Esophagus (tissue), 2 donors: Measurements from ENCODE around the gene PTPN6. TPM values are rescaled to one million over a fixed set of nuclear protein-coding genes. Genes with fewer than 3 reads are reported as not detected.

Experiments
- H3K27ac ChIP-seq, 2 donors: one replicate each; pipeline ENCODE4 v1.5.1; 2013; ENCODE audit warnings: low read depth in 2 of 2, mild to moderate bottlenecking in 2 of 2, inconsistent platforms in 1 of 2, low read length in 1 of 2, moderate library complexity in 1 of 2
- H3K27me3 ChIP-seq, 2 donors: one replicate each; pipeline ENCODE4 v1.6.1; 2013; ENCODE audit warnings: low read length in 2 of 2, control low read depth in 1 of 2, mild to moderate bottlenecking in 1 of 2; ENCODE audit not compliant: insufficient read depth in 2 of 2, control insufficient read depth in 1 of 2
- H3K36me3 ChIP-seq, 2 donors: one replicate each; pipeline ENCODE4 v1.6.1; 2013; ENCODE audit warnings: low read length in 1 of 2; ENCODE audit not compliant: control insufficient read depth in 2 of 2, insufficient read depth in 2 of 2
- H3K4me1 ChIP-seq, 2 donors: one replicate each; pipeline ENCODE4 v1.6.1; 2013; ENCODE audit warnings: low read length in 1 of 2; ENCODE audit not compliant: control insufficient read depth in 2 of 2, insufficient read depth in 2 of 2
- H3K4me3 ChIP-seq, 2 donors: one replicate each; pipeline ENCODE4 v1.5.1; 2013; ENCODE audit warnings: low read length in 2 of 2, mild to moderate bottlenecking in 2 of 2, low read depth in 1 of 2, moderate library complexity in 1 of 2
- H3K9me3 ChIP-seq, 2 donors: one replicate each; pipeline ENCODE4 v1.6.1; 2013; ENCODE audit warnings: mild to moderate bottlenecking in 2 of 2, low read depth in 1 of 2, low read length in 1 of 2, moderate library complexity in 1 of 2; ENCODE audit not compliant: control insufficient read depth in 2 of 2, insufficient read depth in 1 of 2
- WGBS, 2 donors: extraction: QIAGEN DNeasy Blood & Tissue Kit; methylation state at CpG; one replicate each; pipeline ENCODE4 v1.1.7; 2013; 5-methylcytosine and 5-hydroxymethylcytosine counted together
- polyA plus RNA-seq, 2 donors: library from polyadenylated mRNA; stranded (reverse); fragments of 200-250 nt; gene quantifications; one replicate each; pipeline ENCODE4 v1.2.3, GENCODE V29; 2013
- donor health status: healthy with polysubstance abuse.
- donor health status: Bipolar disorder and iron deficiency.

Gene PTPN6
- polyA plus RNA-seq, 2 donors = 19.1 to 38.3 TPM

GRCh38 chr12:6923003-6923732, 28.0 kb upstream of the PTPN6 start:
- no peak overlapping the region for H3K4me3 ChIP-seq
- no peaks in the 10 kb centered on the region for H3K27me3 ChIP-seq
- H3K27ac ChIP-seq = no peak overlapping the region
- 78 to 79% methylated on average over 10 of the region's 10 CpGs for WGBS, 2 donors
- H3K4me1 ChIP-seq = peaks cover 0 to 18% of the 10 kb centered on the region in 2 donors
- H3K36me3 ChIP-seq = no peaks in the 10 kb centered on the region
- H3K9me3 ChIP-seq = no peaks in the 10 kb centered on the region

DNA sequence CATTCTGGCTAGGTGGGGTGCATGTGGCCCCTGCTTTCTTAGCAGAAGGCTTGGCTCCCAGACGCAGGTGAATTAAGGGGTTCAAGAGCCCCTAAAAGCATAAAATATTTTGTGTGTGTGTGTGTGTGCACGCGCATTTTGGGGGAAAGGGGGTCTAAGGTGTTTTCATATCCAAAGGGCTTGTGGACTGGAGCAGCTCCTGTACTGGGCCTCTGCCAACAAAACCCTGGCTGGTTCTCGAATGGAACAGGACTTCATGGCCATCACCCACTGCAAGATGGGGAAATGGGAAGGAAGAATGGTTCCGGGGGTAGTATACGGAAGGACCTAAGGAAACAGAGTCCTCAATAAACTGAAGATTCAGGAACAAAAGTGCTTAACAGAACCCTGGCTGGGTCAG, 27.3 kb upstream of the PTPN6 start:
- H3K4me3 ChIP-seq = no peak overlapping the region
- H3K4me1 ChIP-seq = peaks cover 0 to 18% of the 10 kb centered on the region in 2 donors
- no peaks in the 10 kb centered on the region for H3K9me3 ChIP-seq
- 45 to 56% methylated on average over 6 of the region's 6 CpGs for WGBS, 2 donors
- peak overlapping the region in 1 of 2 donors; percentile 98 for H3K27ac ChIP-seq
- H3K27me3 ChIP-seq = no peaks in the 10 kb centered on the region
- H3K36me3 ChIP-seq = no peaks in the 10 kb centered on the region

- Histone ChIP-seq H3K27ac (peak overlapping the region; percentile 94 to 98), H3K9me3 (no peaks in the 10 kb centered on the region), H3K36me3 (no peaks in the 10 kb centered on the region), H3K27me3 (no peaks in the 10 kb centered on the region), H3K4me1 (peaks cover 0 to 26% of the 10 kb centered on the region in 2 donors), H3K4me3 (no peak overlapping the region)
- 20 to 50% methylated on average over 1 of the region's 1 CpG for WGBS, 2 donors
These were observed 26.0 kb upstream of the PTPN6 start for GRCh38 chr12:6925239-6925539.

DNA sequence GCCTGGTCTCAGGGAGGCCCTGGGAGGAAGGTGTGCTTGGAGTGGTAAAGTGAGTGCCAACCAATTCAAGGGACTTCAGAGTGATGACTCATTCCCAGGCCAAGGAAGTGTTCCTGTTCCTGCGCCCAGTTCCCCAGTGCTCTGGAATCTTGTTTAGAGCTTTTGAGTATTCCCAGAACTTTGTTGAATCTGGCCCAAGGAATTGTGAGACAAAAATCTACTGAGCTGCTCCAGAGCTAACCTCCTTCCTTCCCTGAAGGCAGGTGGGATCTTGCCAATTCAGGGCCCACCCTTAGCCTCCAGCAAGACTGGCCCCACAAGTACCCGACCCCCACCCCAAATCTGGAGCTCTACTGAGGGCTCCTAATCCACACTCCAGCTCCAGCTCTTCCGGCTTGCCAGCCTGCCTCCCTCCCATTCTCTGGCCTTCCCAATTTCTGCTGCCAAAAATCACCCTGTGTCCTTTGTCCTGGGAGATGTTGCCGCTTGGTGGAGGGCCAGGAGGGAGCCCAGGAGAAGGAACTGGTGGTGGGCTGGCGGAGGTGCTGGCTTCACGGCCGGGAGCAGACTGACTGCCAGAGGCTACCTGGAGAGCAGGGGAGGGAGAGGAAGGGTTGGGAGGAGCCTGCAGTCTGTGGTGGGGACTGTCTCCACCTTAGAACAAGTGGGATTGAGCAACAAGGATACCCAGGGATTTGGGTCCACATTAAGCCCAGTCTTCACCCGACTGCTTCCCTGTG, 25.4 kb upstream of the PTPN6 start:
- Histone ChIP-seq H3K36me3 (no peaks in the 10 kb centered on the region), H3K9me3 (no peaks in the 10 kb centered on the region), H3K27me3 (no peaks in the 10 kb centered on the region), H3K4me1 (peaks cover 0 to 26% of the 10 kb centered on the region in 2 donors), H3K27ac (peak overlapping the region; percentile 94 to 98), H3K4me3 (peak overlapping the region; percentile 17 to 28)
- 20 to 21% methylated on average over 8 of the region's 8 CpGs for WGBS, 2 donors

DNA sequence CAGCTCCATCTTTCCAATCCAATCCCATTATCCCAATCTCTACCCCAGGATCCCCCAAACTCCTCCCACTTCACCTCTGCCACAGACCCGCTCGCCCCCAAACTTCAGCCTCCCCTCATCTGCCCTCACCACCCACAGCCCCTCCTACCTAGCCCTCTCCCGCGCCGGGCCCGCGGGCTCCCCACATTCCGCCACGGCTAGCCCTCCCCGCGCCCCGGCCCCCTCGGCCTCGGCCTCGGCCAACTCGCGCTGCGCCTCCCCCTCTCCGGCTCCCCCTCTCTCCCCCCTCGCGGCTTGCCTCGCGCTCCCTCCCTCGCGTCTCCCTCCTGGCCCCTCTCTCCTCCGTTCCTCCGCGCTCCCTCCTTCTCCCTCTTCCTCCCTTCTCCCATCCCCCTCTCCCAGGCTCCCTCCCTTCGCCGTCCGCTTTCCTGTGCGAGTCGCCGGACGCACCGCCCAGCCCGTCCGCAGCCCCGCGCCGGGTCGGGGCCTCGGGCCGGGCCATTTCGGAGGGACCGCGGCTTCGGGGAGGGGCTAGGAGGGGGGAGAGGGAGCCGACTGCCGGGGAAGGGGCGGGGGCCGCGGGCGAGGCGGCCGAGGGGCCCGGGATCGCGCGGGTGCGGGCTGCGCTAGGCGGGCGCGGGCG, 23.7 kb upstream of the PTPN6 start, which contains the start of gene ATN1:
Gene ATN1, plus strand, starts transcription at position 581 of the 643 bp plus-strand sequence. CDS start 6,043 bp downstream, outside the sequence.
- 0 to 1% methylated on average over 62 to 66 of the region's 66 CpGs for WGBS, 2 donors
- Histone ChIP-seq H3K27me3 (no peaks in the 10 kb centered on the region), H3K9me3 (no peaks in the 10 kb centered on the region), H3K36me3 (no peaks in the 10 kb centered on the region), H3K27ac (peak within 1 kb of the TSS; percentile 94 to 98), H3K4me1 (peaks cover 0 to 26% of the 10 kb centered on the region in 2 donors), H3K4me3 (peak within 1 kb of the TSS; percentile 78 to 97)

DNA sequence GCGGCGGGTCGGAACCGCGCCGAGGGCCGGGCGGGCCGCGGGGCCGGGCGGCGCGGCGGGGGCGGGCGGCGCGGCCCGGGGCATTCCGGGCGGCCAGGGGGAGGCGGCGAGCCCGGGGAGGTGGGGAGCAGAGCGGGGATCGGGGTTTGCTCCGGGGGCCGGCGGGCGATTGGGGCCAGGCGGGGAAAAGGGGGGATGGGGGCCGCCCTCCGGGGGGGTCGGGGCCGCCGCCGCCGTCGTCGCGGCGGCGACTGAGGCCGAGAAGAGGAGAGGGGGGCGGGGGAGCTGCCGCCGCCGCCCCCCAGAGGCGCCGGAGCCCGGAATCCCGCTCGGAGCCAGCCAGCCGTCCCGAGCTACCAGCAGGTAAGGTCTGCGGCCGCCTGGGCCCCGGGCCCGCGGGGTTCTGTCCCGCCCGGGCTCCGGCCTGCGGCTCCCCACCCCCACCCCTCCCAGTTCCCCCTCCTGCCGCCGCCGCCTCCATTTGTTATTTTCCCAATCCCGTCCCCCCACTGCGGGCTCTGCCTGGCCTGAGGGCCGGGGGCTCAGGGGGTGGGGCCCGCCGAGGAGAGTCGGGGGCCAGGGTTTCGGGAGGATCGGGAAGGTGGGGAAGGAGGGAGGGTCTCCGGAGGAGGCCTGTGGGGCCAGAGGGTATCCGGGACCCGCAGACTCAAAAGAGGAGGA, 23.0 kb upstream of the PTPN6 start:
- H3K27me3 ChIP-seq = no peaks in the 10 kb centered on the region
- H3K4me3 ChIP-seq = peak overlapping the region; percentile 66 to 97
- no peaks in the 10 kb centered on the region for H3K9me3 ChIP-seq
- WGBS, 2 donors = 0 to 1% methylated on average over 16 to 79 of the region's 79 CpGs
- H3K27ac ChIP-seq = peak overlapping the region; percentile 94 to 98
- H3K36me3 ChIP-seq = no peaks in the 10 kb centered on the region
- peaks cover 0 to 26% of the 10 kb centered on the region in 2 donors for H3K4me1 ChIP-seq

DNA sequence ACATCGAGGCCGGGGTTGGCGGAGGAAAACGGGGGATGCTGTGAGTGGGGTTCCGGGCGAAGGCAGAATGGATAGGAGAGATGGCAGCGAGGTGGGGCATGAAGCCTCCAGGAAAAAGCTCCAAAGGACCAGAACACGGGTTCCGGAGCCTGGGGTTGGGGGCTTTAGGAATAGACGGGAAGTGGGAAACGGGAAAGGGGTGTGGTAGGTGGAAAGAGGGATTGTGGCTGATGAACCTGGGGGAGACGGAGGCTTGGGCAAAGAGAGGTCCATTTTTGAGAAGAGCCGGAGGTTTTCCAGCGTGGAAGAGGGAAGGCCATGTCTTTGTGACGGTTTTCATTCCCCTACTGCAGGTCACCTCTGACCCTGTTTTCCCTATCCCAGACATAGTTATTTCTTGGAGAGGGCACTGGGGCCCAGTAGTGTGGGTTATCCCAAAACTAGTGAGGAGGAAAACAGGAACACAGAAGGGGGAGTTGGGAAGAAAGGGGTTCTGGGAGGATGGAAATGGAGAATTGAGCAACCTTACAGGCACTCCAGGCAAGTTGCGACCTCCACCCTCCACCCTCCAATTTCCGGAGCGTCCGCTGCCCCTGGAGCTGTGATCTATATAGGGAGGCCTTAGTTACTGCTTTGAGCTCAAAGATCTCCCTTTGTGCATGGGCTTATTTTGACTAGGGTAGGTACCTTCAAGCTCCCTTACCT, 22.3 kb upstream of the PTPN6 start:
- Histone ChIP-seq H3K36me3 (peaks cover 0 to under 1% of the 10 kb centered on the region in 2 donors), H3K27me3 (no peaks in the 10 kb centered on the region), H3K9me3 (no peaks in the 10 kb centered on the region), H3K4me1 (peaks cover 0 to 26% of the 10 kb centered on the region in 2 donors), H3K27ac (peak overlapping the region; percentile 94 to 98), H3K4me3 (peak overlapping the region; percentile 66 to 97)
- WGBS, 2 donors = 8 to 11% methylated on average over 19 of the region's 19 CpGs

DNA sequence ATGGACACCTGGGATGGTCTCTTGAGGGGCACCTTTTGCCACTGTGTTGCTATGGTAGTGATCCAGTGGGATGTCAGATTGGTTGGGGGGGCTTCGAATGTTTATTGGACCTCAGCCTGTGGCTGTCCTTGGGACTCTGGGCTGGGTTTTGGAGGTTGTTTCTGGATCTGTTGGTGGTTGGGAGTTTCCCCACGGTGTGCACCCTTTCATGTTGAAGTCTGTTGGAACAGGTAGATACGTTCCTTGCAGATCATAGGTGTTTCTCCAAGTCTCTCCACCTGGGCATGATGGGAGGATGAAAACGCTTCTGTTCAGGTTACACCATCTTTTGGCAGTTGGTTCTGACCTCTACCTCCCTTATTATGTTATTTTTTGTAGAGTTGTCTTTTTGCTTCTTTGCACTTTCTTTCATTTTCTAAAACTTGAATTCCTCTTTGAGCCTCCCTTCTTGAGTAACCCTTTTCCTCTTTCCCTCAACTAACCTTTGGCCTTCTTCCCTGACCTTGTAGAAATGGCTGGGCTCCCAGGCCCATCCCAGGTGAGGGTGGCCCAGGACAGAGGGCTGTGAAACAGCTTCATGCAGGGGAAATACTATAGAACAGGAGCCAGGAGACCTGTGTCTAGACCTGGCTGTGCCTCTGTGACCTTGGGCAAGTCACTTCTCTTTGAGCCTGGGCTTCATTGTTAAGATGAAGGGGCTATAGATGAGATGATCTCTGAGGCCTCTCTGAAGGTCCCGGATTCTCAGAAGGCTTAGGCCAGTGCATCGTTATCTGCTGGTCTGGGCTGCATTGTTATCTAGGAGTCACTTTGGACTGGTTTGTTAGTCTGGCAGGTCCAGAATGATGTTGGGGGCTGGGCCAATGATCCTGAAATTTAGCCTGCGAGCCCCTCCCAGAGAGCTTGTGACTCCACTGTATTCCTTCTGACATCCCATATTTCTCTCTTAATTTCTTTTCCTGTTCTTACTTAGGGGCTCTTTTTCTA, 21.4 kb upstream of the PTPN6 start:
- Histone ChIP-seq H3K27ac (peak overlapping the region; percentile 94 to 98), H3K4me3 (peak overlapping the region; percentile 66 to 97), H3K27me3 (no peaks in the 10 kb centered on the region), H3K4me1 (peaks cover 0 to 22% of the 10 kb centered on the region in 2 donors), H3K36me3 (peaks cover 0 to 6% of the 10 kb centered on the region in 2 donors), H3K9me3 (no peaks in the 10 kb centered on the region)
- WGBS, 2 donors = 36 to 45% methylated on average over 7 of the region's 7 CpGs
